ENCODE data around the gene HES4. TPM values are rescaled to one million over a fixed set of nuclear protein-coding genes. Genes with fewer than 3 reads are reported as not detected.
"Not testable (repeated sequence)": the region's sequence is repeated elsewhere in the genome, so short reads cannot be mapped to it uniquely, and the experiment has no call there.

The HES4 gene
- total RNA-seq, 2 experiments from 2014 or later, result 1.7 to 2.0 TPM

GRCh38 chr1:978835-979743, 20.8 kb downstream of the HES4 start:
- CTCF ChIA-PET, result no interaction called here
- Mint-ChIP-seq H3K27me3 (peaks cover 20% of the 10 kb centered on the region), H3K36me3 (no peaks in the 10 kb centered on the region), H3K27ac (no peak overlapping the region), H3K9me3 (no peaks in the 10 kb centered on the region), H3K4me1 (ENCODE audit: low read depth) (peaks cover 8% of the 10 kb centered on the region), H3K4me3 (no peak overlapping the region)
- intact Hi-C loops (cut with micrococcal nuclease), result no loop called here
- no peak for DNase-seq
- POLR2A ChIA-PET, result no interaction called here

- ChIA-PET POLR2A (no interaction called here), CTCF (no interaction called here)
- H3K27me3 Mint-ChIP-seq, result peaks cover 19% of the 10 kb centered on the region
- DNase-seq, result no peak
- no peak overlapping the region for H3K27ac Mint-ChIP-seq
- H3K4me3 Mint-ChIP-seq, result no peak overlapping the region
- intact Hi-C loops (cut with micrococcal nuclease), result no loop called here
- H3K4me1 Mint-ChIP-seq (ENCODE audit: low read depth), result peaks cover 8% of the 10 kb centered on the region
- no peaks in the 10 kb centered on the region for H3K9me3 Mint-ChIP-seq
- no peaks in the 10 kb centered on the region for H3K36me3 Mint-ChIP-seq
Observed at GRCh38 chr1:978069-978834, 21.6 kb downstream of the HES4 start.

DNA sequence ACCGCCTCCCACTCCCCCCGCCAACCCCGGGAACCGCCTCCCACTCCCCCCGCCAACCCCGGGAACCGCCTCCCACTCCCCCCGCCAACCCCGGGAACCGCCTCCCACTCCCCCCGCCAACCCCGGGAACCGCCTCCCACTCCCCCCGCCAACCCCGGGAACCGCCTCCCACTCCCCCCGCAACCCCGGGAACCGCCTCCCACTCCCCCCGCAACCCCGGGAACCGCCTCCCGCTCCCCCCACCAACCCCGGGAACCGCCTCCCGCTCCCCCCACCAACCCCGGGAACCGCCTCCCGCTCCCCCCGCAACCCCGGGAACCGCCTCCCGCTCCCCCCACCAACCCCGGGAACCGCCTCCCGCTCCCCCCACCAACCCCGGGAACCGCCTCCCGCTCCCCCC, 23.1 kb downstream of the HES4 start:
- POLR2A ChIA-PET; H3K36me3 Mint-ChIP-seq; H3K4me1 Mint-ChIP-seq (ENCODE audit: low read depth); DNase-seq; H3K27ac Mint-ChIP-seq; H3K9me3 Mint-ChIP-seq; H3K4me3 Mint-ChIP-seq: not testable (repeated sequence)
- H3K27me3 Mint-ChIP-seq, result peaks cover 12% of the 10 kb centered on the region
- CTCF ChIA-PET, result interaction anchor here (0.9 to 1.8 kb wide), 7 partner anchors 8 to 107 kb away, joined by 3 to 13 read pairs (median 5); partner anchors contain the start of genes KLHL17 and PLEKHN1
- intact Hi-C loops (cut with micrococcal nuclease), result loop anchor here (2.0 kb wide), 1 partner anchor 72 kb away; no protein-coding TSS in a partner anchor

DNA sequence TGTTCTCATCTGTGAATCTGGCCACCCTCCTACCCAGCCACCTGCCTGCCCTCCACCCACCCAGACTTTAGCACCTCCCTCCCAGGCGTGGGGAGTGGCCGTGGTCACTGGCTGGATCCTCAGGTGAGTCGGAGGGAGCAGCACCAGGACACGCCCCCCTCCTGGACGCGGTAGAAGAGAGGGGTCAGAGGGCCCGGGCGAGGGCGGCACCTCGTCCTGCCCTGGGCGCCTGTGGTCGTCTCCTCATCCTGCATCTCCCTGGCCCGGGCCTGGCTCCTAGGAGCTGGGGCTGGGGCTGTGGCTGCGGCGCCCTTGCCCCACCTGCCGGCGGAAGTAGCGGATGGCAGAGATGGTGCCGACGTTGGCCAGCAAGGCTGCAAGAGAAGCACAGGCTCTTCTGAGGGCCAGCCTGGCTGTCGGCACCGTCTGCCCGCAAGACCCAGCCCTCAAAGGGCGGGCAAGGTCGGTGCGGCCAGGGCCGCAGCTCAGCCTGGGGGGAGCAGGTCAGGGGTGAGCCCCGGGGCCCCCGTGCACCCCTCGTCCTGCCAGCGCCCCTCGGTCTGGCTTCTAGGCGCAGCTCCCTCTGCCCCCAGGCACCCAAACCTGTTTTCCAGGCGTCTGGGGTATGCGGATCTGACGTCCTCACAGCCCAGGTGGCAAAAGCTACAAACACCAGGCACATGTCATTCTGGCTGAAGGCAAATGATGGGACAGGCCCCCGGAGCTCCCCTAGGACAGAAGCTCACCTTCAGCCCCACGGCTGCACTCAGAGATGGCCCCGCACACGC, 23.8 kb downstream of the HES4 start:
- POLR2A ChIA-PET, result no interaction called here
- CTCF ChIA-PET, result interaction anchor here (0.9 to 1.8 kb wide), 8 partner anchors 9 to 106 kb away, joined by 3 to 13 read pairs (median 5); partner anchors contain the start of genes KLHL17 and PLEKHN1
- H3K4me3 Mint-ChIP-seq, result no peak overlapping the region

GRCh38 chr1:975365-975764, 24.5 kb downstream of the HES4 start:
- ChIA-PET POLR2A (no interaction called here), CTCF (interaction anchor here (1.3 to 1.8 kb wide), 4 partner anchors 8 to 106 kb away, joined by 4 to 13 read pairs (median 8); partner anchors contain the start of gene PLEKHN1)
- no peaks in the 10 kb centered on the region for H3K36me3 Mint-ChIP-seq
- intact Hi-C loops (cut with micrococcal nuclease), result no loop called here
- H3K4me3 Mint-ChIP-seq, result no peak overlapping the region
- peaks cover 8% of the 10 kb centered on the region for H3K4me1 Mint-ChIP-seq (ENCODE audit: low read depth)
- no peak overlapping the region for H3K27ac Mint-ChIP-seq
- H3K27me3 Mint-ChIP-seq, result peaks cover 12% of the 10 kb centered on the region
- H3K9me3 Mint-ChIP-seq, result no peaks in the 10 kb centered on the region
- DNase-seq, result no peak

More for the DNA sequence above, 23.8 kb downstream of the HES4 start:
- H3K27me3 Mint-ChIP-seq, result peaks cover 12% of the 10 kb centered on the region
- H3K27ac Mint-ChIP-seq, result no peak overlapping the region
- peak; percentile 82 for DNase-seq
- no peaks in the 10 kb centered on the region for H3K9me3 Mint-ChIP-seq
- intact Hi-C loops (cut with micrococcal nuclease), result loop anchor here (2.0 kb wide), 1 partner anchor 71 kb away; no protein-coding TSS in a partner anchor
- H3K4me1 Mint-ChIP-seq (ENCODE audit: low read depth), result peaks cover 8% of the 10 kb centered on the region
- no peaks in the 10 kb centered on the region for H3K36me3 Mint-ChIP-seq

GRCh38 chr1:974687-975328, 25.1 kb downstream of the HES4 start:
- Mint-ChIP-seq H3K9me3 (no peaks in the 10 kb centered on the region), H3K4me3 (no peak overlapping the region), H3K27me3 (peaks cover 12% of the 10 kb centered on the region), H3K4me1 (ENCODE audit: low read depth) (peaks cover 8% of the 10 kb centered on the region), H3K36me3 (no peaks in the 10 kb centered on the region), H3K27ac (no peak overlapping the region)
- ChIA-PET CTCF (interaction anchor here (1.4 to 1.8 kb wide), 3 partner anchors 9 to 71 kb away, joined by 4 to 13 read pairs (median 6); no protein-coding TSS in a partner anchor), POLR2A (no interaction called here)
- intact Hi-C loops (cut with micrococcal nuclease), result no loop called here
- no peak for DNase-seq

DNA sequence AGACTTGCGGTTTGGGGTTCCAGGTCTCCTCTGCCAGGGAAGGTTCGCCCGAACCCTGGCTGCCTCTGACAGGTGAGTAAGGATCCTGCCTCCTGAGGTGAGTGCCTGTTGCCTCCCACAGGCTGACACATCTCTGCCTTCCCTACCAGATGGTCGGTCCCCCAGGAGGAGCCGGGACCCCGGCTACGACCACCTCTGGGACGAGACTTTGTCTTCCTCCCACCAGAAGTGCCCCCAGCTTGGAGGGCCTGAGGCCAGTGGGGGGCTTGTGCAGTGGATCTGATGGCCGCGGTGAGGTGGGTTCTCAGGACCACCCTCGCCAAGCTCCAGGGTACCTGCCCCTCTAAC, 25.6 kb downstream of the HES4 start:
- H3K27me3 Mint-ChIP-seq, result peaks cover 12% of the 10 kb centered on the region
- no peak overlapping the region for H3K4me3 Mint-ChIP-seq
- no peak overlapping the region for H3K27ac Mint-ChIP-seq
- intact Hi-C loops (cut with micrococcal nuclease), result no loop called here
- H3K36me3 Mint-ChIP-seq, result no peaks in the 10 kb centered on the region
- peaks cover 8% of the 10 kb centered on the region for H3K4me1 Mint-ChIP-seq (ENCODE audit: low read depth)
- POLR2A ChIA-PET, result no interaction called here
- DNase-seq, result no peak
- H3K9me3 Mint-ChIP-seq, result peaks cover 2% of the 10 kb centered on the region
- CTCF ChIA-PET, result interaction anchor here (1.4 kb wide), 1 partner anchor 9 kb away, joined by 6 read pairs; no protein-coding TSS in a partner anchor

GRCh38 chr1:973459-974292, 26.2 kb downstream of the HES4 start:
- intact Hi-C loops (cut with micrococcal nuclease), result no loop called here
- H3K27me3 Mint-ChIP-seq, result peaks cover 12% of the 10 kb centered on the region
- DNase-seq, result no peak
- POLR2A ChIA-PET, result no interaction called here
- CTCF ChIA-PET, result interaction anchor here (1.1 to 1.4 kb wide), 2 partner anchors 10 to 28 kb away, joined by 3 to 6 read pairs; no protein-coding TSS in a partner anchor
- H3K36me3 Mint-ChIP-seq, result no peaks in the 10 kb centered on the region
- no peak overlapping the region for H3K27ac Mint-ChIP-seq
- no peak overlapping the region for H3K4me3 Mint-ChIP-seq
- H3K9me3 Mint-ChIP-seq, result peaks cover 2% of the 10 kb centered on the region
- peaks cover 8% of the 10 kb centered on the region for H3K4me1 Mint-ChIP-seq (ENCODE audit: low read depth)

- H3K36me3 Mint-ChIP-seq, result no peaks in the 10 kb centered on the region
- H3K27ac Mint-ChIP-seq, result no peak overlapping the region
- CTCF ChIA-PET, result interaction anchor here (1.1 kb wide), 1 partner anchor 29 kb away, joined by 3 read pairs; no protein-coding TSS in a partner anchor
- intact Hi-C loops (cut with micrococcal nuclease), result no loop called here
- peaks cover 5% of the 10 kb centered on the region for H3K4me1 Mint-ChIP-seq (ENCODE audit: low read depth)
- peaks cover 2% of the 10 kb centered on the region for H3K9me3 Mint-ChIP-seq
- H3K27me3 Mint-ChIP-seq, result peaks cover 9% of the 10 kb centered on the region
- no peak for DNase-seq
- H3K4me3 Mint-ChIP-seq, result no peak overlapping the region
- POLR2A ChIA-PET, result no interaction called here
Observed at GRCh38 chr1:972726-973458, 27.0 kb downstream of the HES4 start.

DNA sequence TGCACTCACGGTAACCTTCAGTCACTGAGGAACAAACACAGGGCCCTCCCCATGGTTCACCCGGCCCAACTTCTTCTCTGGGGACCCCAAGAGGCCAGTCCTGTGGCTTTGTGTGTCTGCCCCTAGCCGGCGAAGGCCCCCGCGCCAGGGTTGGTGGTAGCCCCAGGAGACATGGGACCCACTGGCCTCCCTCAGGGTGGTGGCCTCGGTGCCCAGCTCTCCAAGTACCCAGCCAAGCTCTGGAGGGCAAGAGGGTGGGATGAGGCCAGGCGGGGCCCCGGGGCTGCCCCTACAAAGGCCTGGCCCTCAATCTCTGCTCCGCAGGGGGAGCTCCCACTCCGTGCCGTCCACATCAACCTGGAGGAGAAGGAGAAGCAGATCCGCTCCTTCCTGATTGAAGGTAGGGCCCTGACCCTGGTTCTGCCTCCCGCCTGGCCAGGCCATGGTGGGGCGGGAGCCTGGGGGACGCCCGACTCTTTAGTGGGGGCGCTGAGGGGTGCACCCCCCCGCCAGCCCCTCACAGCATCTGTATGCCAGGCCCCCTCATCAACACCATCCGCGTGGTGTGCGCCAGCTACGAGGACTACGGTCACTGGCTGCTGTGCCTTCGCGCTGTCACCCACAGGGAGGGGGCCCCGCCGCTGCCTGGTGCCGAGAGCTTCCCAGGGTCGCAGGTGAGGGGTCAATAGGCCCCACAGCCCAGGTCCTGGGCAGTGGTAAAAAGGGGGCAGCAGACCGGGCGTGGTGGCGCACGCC, 28.0 kb downstream of the HES4 start:
- H3K27ac Mint-ChIP-seq, result no peak overlapping the region
- CTCF ChIA-PET, result no interaction called here

More for the DNA sequence above, 28.0 kb downstream of the HES4 start:
- Mint-ChIP-seq H3K9me3 (peaks cover 2% of the 10 kb centered on the region), H3K27me3 (peaks cover 9% of the 10 kb centered on the region), H3K36me3 (no peaks in the 10 kb centered on the region), H3K4me3 (no peak overlapping the region), H3K4me1 (ENCODE audit: low read depth) (peaks cover 6% of the 10 kb centered on the region)
- DNase-seq, result no peak
- POLR2A ChIA-PET, result no interaction called here
- intact Hi-C loops (cut with micrococcal nuclease), result no loop called here
